GM13976 (cell line): ENCODE results near the gene PSMA1.
A peak's percentile ranks its signal among the peaks of the same experiment; 100 is the strongest.
"Not testable (repeated sequence)": the region's sequence is repeated elsewhere in the genome, so short reads cannot be mapped to it uniquely, and the experiment has no call there.

Experiments used
- DNase-seq: peaks from one replicate; pipeline ENCODE4 v3.0.0; 2012; ENCODE audit warnings: low spot score
- CTCF ChIP-seq: IDR thresholded peaks from 2 replicates; pipeline ENCODE4 v1.5.1; 2012; ENCODE audit warnings: borderline replicate concordance, mild to moderate bottlenecking; ENCODE audit not compliant: insufficient read depth; ENCODE audit errors: extremely low read depth, missing control alignments, control extremely low read depth
- in situ Hi-C: fragments of 300-500 bp; cut with MboI; formaldehyde crosslinking; loops from one replicate; pipeline ENCODE4 v1.12.0; 2022; ENCODE audit warnings: low sequenced_read_pairs, mixed read lengths, inconsistent platforms; ENCODE audit not compliant: unreplicated experiment

The PSMA1 gene

GRCh38 chr11:14519917-14520746 is at the start of gene PSMA1:
Gene PSMA1 (minus strand): TSS chr11:14520386. CDS start chr11:14520299, 87 bp downstream.
- peak; percentile 92 for DNase-seq
- no peak for TF ChIP-seq CTCF
- in situ Hi-C loops, result no loop called here

GRCh38 chr11:14569516-14569915 is 49.3 kb upstream of the PSMA1 start:
- DNase-seq, in situ Hi-C loops: not testable (repeated sequence)

DNA sequence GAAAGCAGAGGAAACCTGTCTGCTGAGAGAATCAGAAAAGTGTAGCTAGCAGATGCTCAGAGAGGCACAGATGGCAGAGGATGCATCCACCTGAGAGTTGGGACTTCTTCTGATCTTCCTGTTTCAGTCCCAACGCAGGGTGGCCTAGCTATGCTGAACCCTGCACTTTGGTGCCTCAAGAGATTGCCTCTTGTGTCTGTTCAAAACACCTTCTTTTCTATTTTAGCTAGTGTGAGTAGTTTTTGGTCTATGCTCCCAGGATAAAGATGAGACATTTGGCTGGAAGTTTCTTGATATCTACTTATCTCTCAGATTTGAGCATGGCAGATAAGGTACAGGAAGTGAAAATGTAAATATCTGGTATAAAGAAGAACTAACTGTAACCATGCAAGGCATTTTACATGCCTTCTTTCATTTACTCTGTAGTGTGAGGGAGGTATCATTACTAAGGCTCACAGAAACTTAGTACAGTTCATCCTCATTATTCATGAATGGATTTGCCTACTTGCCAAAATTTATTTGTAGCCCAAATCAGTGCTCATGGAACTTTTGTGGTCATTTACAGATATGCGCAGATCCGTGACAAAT is 47.0 kb upstream of the PSMA1 start:
- in situ Hi-C loops, result no loop called here
- no peak for DNase-seq
- no peak for TF ChIP-seq CTCF

GRCh38 chr11:14566331-14567063 is 46.3 kb upstream of the PSMA1 start:
- no peak for TF ChIP-seq CTCF
- in situ Hi-C loops, result no loop called here
- no peak for DNase-seq

GRCh38 chr11:14565845-14566244 is 45.7 kb upstream of the PSMA1 start:
- no peak for DNase-seq
- in situ Hi-C loops, result no loop called here
- no peak for TF ChIP-seq CTCF

DNA sequence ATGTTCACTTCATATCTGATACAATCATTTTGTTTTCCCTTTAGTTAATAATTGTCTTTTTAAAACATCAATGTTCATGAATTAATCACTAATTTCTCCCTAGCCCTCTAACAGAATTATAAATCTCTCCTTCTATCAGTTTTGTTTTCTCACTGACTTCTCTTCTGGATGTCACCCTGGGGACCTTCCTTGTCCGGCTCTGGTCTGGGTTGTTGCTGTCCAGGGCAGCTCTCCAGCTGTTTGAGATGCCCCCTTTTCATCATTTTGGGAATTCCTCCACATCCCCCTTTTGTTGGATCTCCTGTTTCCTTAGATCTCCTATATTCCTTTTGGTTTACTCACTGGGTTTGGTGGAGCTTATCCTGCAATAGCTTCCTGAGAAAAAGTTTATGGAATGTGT is 35.6 kb upstream of the PSMA1 start:
- no peak for TF ChIP-seq CTCF
- in situ Hi-C loops, result no loop called here

DNA sequence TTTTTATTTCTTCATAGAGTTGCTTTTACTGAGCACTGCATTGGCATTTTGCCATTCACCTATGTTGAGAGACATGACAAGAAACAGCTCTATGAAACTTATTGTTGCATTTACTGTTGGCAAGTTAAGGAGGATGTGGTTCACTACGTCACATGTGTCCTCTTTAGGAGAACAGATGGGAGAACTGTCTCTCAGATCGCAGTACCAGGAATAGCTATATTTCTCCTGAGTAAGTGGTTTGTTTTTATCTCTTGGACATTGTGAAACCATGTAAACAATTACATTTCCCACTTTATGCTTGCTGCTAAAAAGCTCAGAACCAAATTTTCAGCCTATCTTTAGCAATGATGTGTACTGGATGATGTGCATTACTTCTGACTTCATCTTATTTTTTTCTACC is 34.8 kb upstream of the PSMA1 start:
- in situ Hi-C loops, result no loop called here
- no peak for TF ChIP-seq CTCF
- no peak for DNase-seq

More for the DNA sequence above, 35.6 kb upstream of the PSMA1 start:
- DNase-seq, result no peak
